Muscle of back (tissue), 11 donors: Measurements from ENCODE around the gene MYO5B. TPM values are rescaled to one million over a fixed set of nuclear protein-coding genes. Genes with fewer than 3 reads are reported as not detected.
"Not testable (repeated sequence)": the region's sequence is repeated elsewhere in the genome, so short reads cannot be mapped to it uniquely, and the experiment has no call there.

Experiments
- DNase-seq, 3 donors: peaks; one replicate each; pipeline versions ENCODE4 v3.0.0 to v3.0.0-alpha.2; 2013
- polyA plus RNA-seq, 10 donors: library from polyadenylated mRNA; unstranded; fragments of 120-200 nt; gene quantifications; one replicate each; pipeline ENCODE4 v1.2.1, GENCODE V29; 2013; ENCODE audit not compliant: insufficient read length in 10 of 10

The MYO5B gene
- polyA plus RNA-seq, 10 donors, result 1.1 to 4.1 (median 1.7) TPM

GRCh38 chr18:49889552-49889951 lies 305.4 kb downstream of the MYO5B start:
- not testable (repeated sequence) for DNase-seq

- DNase-seq, result no peak
Observed at GRCh38 chr18:49886891-49887764, 307.8 kb downstream of the MYO5B start.

DNA sequence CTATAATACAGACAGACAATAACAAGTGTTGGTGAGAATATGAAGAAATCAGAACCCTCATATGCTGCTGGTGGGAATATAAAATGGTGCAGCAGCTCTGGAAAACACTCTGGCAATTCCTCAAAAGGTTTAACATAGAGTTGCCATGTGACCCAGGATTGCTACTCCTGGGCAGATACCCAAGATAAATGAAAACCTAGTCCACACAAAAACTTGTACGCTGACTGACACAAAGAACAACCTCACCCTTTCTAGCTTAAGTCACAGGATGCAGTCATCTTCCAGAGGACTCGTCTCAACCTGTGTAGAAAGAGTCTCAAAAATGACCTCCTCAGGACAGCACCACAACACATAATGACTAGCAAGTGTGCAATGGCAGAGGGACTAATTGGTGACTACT lies 310.0 kb downstream of the MYO5B start:
- no peak for DNase-seq

DNA sequence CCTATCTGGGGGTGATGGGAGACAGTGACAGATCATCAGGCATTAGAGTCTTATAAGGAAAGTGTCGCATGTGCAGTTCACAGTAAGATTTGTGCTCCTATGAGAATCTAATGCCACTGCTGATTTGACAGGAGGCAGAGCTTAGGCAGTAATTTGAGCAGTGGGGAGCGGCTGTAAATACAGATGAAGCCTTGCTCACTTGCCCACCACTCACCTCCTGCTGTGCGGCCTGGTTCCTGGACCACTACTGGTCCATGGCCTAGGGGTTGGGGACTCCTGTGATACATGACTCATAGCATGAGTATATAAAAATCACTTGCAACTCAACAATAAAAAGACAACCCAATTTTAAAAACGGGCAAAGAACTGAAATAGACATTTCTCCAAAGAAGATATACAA lies 310.5 kb downstream of the MYO5B start:
- no peak for DNase-seq

- no peak for DNase-seq
Observed at GRCh38 chr18:49880661-49881060, 314.3 kb downstream of the MYO5B start.

- no peak for DNase-seq
Observed at GRCh38 chr18:49879271-49879580, 315.7 kb downstream of the MYO5B start.

GRCh38 chr18:49878567-49879270 lies 316.2 kb downstream of the MYO5B start:
- DNase-seq, result peak in 1 of 3 donors; percentile 14

DNA sequence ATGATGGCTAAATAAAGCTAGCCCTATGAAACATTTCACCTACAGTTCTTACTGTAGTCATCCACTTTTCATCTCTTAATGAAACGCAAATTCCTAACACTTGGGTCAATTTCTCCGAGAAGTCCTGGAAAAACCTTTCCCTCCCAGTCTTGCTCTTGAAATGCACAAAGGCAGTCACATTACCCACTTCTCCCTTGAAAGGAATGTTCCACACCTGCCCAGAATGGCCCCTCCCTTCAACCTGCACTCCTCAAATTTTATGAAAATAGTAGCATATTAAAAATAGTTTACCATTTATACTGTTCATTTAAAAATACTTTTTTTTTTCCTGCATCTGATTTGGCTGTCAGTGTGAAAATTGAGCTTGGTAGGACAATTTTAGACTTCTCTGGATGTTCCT lies 316.9 kb downstream of the MYO5B start:
- DNase-seq, result no peak

GRCh38 chr18:49876536-49876935 lies 318.4 kb downstream of the MYO5B start:
- no peak for DNase-seq

DNA sequence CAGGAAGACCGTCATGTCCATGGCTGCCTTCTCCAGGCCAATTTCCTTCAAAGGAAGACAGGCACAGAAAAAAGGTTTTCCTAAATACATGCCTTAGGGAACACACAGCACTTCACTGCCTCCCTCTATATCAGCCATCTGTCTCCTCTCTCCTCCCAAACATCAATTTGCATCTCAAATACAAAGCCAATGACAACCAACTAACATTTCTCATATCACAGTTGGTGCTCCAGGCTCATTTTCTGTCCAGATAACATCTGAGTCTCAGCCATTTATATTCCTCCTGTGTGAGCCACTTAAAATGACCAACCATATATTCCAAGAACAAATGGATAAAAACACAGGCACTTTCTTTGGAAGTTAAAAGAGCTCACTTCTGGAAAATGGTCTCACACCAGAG lies 319.2 kb downstream of the MYO5B start:
- no peak for DNase-seq

DNA sequence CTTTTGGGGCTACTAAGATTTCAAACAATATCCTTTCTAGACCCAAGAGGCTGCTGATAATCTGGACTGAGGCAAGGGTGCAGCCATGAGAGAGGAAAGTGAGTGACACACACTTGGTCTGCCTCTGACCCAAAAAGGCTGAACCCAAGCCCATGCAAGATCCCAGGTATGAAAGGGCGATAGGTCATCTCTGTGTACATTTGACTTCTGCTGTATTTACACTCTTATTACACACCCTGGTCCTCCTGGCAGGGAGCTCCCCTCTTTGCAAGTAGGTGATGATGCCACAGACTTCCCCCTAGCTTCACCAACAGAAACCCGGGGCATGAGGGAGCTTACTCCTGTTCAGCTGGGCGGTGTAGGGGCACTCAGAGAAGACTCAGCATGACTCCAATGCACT lies 319.8 kb downstream of the MYO5B start:
- no peak for DNase-seq

- no peak for DNase-seq
Observed at GRCh38 chr18:49874238-49874637, 320.7 kb downstream of the MYO5B start.

DNA sequence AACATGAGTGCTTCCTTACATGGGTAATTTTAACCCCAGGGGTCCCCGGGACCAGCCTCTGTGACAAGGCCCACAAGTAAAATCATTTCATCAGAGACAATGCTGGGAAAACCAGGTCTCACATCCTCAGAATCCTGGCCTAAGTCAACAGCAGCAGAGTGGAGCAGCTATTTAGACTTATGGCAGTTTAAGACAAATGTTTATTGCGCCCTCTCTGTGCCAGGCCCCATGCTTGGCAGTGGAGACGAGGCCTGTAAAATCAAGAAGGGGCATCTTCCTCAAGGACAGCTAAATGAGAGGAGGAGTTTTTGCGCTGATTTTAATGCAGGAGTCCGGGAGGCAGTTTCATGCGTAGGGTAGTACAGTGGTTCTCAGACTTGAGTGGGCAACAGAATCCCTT lies 325.6 kb downstream of the MYO5B start:
- no peak for DNase-seq

GRCh38 chr18:49866680-49867079 lies 328.3 kb downstream of the MYO5B start:
- no peak for DNase-seq

GRCh38 chr18:49865401-49865800 lies 329.5 kb downstream of the MYO5B start:
- DNase-seq, result peak; percentile 12 to 20 (median 16)

- no peak for DNase-seq
Observed at GRCh38 chr18:49863769-49864621, 331.0 kb downstream of the MYO5B start.

- no peak for DNase-seq
Observed at GRCh38 chr18:49862656-49863385, 332.1 kb downstream of the MYO5B start.

DNA sequence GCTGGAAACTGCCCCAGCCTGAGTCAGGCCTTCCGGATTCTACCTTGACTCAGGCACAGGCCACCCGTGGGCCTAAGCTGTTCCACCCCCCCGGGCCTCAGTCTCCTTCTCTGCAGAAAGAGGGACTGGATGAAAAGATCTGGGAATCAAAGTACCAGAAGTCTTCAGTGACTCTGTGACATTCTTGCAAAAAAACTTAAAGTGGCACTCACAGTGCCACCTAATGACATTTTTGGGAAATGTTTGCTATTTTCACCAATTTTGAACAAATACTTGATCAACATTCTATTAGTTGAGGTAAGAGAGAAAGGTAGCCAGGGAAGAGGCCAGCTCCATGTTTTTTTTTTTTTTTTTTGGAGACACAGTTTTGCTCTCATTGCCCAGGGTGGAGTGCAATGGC lies 333.3 kb downstream of the MYO5B start:
- DNase-seq, result peak in 1 of 3 donors; percentile 22

GRCh38 chr18:49859725-49860124 lies 335.2 kb downstream of the MYO5B start:
- no peak for DNase-seq

DNA sequence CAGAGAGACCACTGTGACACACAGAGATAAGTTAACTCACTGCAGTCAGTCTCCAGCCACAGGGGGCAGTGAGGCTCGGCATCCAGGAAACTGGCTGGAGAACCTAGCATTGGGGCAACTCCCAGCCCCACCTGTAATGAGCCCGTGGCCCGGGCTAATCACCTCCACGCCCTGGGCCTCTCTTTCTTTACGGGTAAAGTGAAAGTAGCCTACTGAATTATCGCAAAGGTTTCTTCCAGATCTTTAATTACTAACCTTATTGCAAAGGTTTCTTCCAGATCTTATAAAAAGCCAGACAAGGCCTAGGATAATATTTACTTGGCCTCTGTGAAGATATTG lies 336.0 kb downstream of the MYO5B start:
- DNase-seq, result no peak

- peak; percentile 42 to 73 (median 65) for DNase-seq
Observed at GRCh38 chr18:49858309-49859020, 336.5 kb downstream of the MYO5B start.
